Fibroblast of upper back skin (primary cell): ENCODE data around the gene MYLK.
"Not testable (repeated sequence)": the region's sequence is repeated elsewhere in the genome, so short reads cannot be mapped to it uniquely, and the experiment has no call there.

Experiments used
- DNase-seq: peaks from one replicate; pipeline ENCODE4 v3.0.0-alpha.2; 2013

Gene MYLK

DNA sequence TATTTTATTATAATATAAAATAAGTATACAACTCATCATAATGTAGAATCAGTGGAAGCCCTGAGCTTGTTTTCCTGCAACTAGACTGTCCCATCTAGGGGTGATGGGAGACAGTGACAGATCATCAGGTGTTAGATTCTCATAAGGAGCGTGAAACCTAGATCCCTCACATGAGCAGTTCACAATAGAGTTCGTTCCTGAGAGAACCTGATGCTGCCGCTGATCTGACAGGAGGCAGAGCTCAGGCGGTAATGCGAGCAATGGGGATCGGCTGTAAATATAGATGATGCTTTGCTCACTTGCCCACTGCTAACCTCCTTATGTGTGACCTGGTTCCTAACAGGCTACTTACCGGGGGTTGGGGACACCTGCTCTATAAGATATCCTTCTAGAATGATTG, 272.5 kb downstream of the MYLK start:
- DNase-seq = not testable (repeated sequence)

DNA sequence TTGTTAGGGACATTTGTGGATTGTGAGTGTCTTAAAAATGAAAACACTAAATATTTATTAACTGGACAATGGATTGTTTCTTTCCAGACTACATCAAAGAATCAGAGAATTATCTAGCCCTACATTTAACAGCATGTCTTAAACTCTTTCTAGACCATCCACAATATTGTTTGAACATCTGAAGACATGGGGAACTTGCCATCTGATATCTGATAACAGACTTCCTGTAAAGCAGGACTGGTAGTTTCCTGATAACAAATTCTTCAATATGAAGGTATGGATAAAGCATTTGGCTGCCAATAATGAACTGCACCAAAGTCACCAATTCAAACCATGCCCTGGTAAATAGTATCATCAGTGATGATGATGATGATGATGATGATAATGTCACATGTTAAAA, 273.1 kb downstream of the MYLK start:
- no peak for DNase-seq

DNA sequence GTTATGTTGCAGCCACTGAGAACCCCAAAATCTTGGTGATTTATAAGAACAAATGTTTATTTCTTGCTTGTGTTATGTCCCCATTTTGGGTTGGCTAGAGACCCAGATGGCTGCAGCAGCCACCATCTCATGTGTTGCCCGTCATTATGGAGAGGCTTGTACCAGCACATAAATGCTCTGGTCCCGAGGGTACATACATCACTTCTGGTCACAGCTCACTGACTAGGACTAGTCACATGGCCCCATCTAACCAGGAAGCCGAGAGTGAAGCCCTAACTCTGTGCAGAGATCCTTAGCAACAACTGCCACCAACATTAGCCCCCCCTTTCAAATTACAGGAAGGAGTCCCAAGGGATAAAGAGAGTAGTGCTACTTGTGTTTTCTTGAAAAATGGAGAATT, 273.8 kb downstream of the MYLK start:
- no peak for DNase-seq

DNA sequence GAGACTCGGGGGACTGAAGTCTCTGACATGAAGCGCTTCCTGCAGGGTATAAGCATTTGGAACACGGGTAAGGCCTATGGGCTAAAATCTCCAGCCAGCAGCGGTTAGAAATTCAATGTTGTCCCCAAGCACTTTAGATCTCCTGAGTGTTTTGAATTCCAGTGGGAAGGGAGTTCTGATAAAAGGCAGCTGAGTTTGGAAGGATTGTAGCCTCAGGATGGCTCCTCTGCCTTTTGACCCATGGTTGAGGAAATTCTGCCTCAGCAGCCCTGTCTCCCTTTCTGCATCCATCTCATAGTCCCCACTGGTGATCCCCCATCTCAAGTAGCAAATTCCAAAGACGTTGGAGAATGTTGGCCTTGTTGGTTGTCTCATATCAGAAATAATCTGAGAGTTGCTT, 275.1 kb downstream of the MYLK start:
- no peak for DNase-seq

DNA sequence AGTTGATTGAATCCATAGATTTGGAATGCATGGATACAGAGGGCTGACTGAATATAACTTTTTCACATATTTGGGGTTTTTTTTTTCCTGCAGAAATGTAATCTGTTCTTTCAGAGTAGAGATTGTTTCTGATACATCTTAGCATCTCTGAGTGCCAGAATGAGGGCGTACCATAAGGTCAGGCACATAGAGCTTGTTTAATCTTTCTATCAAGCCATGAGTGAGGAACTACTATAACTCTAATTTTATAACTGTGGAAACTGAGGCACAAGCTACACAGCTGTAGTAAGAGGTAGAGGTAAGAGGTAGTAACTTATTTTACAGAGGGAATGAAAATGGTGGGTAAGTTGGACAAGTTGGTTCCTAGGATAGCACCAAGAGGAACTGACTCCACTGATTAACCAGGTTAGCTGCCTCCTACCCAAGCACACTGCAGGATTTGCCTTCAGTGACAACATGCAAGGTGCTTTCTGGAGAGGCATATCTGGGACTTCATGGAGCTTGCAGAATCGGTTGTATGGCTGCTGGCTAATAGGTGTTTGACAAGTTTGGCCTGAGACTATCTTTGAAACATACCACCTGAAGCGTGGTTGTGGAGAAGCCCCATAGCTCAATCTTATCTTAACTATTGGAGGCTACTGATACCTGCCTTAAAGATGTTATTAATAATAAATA, 275.7 kb downstream of the MYLK start:
- no peak for DNase-seq

DNA sequence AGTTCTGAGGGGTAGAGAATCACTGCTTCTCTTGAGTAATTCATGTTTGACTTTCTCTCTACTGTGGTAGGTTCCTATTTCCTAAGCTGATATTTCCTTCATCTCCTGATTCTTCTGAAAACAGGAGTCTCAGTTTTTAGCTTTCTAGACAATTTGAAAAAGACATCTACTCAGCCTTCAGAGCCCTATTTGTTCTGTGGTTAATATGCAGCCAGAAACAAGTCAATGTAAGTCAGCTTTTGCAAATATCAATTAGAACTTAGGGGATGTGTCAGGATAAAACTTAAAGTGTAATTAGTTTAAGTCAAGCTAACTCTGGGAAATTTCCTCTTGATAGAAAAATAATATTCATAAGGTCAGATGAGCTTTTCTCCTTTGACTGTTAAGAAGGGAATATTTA, 277.6 kb downstream of the MYLK start:
- DNase-seq = no peak

DNA sequence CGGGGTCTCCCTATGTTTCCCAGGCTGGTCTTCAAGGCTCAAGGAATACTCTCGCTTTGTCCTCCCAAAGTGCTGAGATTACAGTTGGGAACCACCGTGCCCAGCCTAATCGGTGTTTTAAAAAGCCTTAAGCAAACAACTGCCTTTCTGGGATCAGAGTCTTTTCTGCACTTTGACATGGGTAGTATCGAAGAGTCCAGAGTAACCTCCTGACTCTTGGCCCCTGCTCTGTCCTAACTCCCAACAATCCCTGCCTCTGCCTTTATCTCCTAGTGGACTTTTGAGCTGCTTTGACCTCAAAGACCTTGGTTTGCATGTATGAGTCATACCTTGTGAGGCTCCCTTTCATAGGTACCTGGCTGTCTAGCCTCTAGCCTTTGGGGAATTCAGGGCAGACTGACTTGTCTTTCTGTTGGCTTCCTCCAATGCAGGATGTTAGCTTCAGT, 278.3 kb downstream of the MYLK start:
- peak; percentile 51 for DNase-seq

DNA sequence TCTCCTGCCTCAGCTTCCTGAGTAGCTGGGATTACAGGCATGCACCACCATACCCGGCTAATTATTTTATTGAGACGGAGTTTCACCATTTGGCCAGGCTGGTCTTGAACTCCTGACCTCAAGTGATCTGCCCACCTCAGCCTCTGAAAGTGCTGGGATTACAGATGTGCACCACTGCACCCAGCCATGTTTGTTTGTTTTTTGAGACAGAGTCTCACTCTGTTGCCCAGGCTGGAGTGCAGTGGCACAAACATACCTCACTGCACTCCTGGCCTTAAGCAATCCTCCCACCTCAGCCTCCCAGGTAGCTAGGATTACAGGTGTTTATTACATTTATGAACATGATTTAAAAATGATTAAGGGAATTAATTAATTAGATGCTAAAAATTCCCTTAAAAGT, 281.0 kb downstream of the MYLK start:
- not testable (repeated sequence) for DNase-seq

DNA sequence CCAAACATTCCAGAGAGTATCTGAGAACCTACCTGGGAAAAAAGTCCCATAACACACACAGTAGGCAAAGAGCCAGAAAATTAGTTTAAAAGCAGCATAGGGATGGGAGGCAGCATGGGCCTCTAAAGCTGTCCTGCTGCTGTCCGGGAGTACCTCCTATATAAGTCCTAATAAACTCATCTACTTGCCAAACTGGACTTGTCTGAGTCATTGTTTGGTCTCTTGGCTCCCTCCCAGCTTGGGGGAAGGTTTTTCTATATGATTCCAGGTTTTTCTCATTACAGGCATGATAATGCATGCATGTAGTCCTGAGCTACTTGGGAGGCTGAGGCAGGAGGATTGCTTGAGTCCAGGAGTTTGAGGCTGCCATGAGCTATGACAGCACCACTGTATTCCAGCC, 281.8 kb downstream of the MYLK start:
- peak; percentile 96 for DNase-seq

DNA sequence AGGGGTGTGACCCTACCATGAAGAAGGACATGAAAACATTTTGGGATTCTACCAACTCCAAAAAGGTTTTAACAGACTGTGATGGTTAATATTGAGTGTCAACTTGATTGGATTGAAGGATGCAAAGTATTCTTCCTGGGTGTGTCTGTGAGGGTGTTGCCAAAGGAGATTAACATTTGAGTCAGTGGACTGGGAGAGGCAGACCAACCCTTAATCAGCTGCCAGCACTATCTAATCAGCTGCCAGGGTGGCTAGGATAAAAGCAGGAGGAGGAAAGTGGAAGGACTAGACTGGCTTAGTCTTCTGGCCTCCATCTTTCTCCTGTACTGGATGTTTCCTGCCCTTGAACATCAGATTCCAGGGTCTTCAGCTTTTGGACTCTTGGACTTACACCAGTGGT, 283.3 kb downstream of the MYLK start:
- DNase-seq = not testable (repeated sequence)

DNA sequence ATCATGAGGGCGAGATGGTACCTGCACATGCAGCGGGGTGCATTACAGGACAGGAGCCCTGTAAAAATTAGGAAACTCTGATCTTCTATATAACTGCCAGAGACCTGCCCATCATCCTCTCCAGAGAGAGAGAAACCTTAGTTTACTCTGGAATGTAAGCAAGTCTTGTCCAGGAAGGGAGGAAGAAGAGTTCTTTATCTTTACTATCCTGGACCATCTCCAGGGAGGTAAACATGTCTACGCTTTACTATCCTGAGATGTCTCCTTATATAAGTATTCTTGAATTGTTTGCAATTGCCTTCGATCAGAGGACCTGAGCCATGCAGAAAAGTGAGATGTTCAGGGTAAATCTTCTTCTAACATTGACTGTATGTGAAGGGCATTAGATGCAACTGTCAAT, 286.6 kb downstream of the MYLK start:
- no peak for DNase-seq

DNA sequence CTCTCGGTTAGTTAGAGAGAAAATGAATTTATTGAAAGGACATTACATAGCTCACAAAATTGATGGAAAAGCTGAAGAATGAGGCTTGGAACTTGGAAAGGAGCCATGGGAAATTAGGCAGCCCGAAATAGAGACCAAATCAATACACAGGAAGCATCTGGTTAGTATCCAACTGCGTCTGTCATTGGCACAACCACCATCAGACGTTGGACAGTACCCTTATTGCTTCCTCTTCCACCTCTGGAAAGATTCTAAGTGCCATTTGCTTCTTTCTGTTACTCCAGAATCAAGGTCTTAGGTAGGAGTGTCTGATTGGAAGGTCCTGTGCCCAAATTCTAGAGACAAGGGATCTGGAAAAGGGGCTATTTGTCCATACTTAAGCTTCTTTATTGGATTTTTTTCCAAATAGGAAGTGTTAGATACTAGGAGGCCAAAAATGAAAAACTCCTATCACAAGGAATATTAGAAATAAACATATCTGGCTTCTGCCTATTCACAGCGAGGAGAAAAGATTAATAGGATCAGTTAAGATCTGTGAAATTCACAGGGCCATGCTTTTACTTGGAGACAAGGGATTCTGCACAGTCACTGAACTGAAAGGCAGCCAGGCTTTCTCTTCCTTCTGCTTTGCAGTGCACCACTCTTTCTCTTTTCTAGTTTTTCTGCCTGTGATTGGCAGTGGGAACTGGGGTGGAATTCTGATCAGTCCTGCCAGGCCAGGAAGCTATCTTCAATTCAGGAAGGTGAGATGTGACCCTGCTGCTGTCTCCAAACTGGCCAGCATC, 288.5 kb downstream of the MYLK start:
- no peak for DNase-seq

DNA sequence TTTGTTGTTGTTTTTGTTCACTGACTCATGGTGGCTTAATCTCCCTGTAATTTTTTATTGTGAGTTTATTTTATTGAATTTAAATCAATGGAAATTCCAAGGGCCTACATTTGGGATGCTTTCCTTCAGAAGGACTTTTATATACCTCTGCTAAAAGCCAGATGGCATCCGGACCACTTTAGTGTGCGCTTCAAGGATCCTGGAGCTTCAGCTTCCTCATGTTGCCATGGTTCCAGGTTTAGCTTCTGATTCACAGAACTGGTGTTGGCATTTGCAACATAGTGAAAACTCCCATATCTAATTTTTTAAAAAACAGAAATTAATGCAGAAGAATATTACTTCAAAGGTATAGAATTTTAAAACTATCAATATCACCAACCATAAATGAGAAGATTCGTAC, 290.8 kb downstream of the MYLK start:
- DNase-seq = no peak

DNA sequence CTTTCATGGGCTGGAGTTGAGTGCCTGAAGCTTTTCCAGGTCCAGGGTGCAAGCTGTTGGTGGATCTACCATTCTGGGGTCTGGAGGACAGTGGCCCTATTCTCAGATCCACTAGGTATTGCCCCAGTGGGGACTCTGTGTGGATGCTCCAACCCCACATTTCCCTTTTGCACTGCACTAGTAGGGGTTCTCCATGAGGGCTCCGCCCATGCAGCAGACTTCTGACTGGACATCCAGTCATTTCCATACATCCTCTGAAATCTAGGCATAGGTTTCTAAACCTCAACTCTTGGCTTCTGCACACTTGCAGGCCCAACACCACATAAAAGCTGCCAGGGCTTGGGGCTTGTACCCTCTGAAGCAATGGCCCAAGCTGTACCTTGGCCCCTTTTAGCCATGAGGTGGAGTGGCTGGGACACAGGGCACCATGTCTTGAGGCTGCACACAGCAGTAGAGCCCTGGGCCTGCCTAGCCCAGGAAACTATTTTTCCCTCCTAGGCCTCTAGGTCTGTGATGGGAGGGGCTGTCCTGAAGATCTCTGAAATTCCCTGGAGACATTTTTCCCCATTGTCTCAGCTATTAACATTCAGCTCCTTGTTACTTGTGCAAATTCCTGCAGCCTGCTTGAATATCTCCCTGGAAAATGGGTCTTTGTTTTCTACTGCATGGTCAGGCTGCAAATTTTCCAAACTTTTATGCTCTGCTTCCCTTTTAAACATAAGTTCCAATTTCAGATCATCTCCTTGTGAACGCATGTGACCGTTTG, 293.3 kb downstream of the MYLK start:
- DNase-seq = no peak

DNA sequence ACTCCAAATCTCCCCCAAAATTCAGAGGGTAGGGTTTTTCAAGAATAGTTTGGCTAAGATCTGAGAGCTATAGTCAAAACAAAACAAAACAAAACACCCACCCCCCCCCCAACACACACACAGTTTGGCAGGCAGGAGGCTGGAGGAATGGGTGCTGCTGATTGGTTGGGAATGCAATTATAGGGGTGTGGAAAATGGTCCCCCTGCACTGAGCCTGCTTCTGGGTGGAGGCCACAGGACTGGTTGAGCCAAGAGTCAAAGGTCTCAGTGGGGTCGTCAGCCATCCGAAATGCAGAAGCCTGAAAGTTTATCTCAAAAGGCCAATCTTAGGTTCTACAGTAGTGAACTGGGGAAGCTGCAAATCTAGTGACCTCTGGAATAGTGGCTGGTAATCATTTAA, 296.7 kb downstream of the MYLK start:
- DNase-seq = no peak

DNA sequence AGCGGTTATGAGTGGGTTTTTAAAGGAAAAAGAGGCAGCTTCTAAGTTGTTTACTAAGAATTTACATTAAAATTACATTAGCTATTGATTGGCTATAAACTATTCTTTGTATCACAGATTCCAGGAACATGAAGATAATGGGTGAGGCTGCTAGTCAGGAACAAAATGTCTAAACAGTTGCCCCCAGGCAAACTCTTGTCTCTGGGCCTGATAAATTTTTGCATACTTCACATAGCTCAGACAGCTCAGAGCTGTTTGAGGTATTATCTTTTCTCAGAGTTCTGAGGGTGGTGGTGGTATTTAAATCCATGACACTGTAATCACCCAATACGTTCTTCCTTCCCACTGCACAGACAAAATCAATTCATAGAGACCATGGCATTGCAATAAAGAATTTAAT, 297.2 kb downstream of the MYLK start:
- peak; percentile 64 for DNase-seq

DNA sequence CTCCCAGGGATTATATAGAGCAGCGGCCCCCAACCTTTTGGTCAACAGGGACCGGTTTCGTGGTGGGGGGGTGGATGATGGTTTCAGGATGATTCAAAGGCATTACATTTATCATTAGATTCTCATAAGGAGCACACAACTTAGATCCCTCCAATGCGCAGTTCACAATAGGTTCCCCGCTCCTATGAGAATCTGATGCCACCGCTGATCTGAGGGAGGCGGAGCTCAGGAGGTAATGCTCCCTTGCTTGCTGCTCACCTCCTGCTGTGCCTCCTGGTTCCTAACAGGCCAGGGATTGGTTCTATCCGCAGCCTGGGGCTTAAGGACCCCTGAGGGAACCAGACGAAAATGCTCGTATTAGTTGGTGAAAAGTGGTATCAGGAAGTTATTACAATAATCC, 298.0 kb downstream of the MYLK start:
- peak; percentile 73 for DNase-seq

DNA sequence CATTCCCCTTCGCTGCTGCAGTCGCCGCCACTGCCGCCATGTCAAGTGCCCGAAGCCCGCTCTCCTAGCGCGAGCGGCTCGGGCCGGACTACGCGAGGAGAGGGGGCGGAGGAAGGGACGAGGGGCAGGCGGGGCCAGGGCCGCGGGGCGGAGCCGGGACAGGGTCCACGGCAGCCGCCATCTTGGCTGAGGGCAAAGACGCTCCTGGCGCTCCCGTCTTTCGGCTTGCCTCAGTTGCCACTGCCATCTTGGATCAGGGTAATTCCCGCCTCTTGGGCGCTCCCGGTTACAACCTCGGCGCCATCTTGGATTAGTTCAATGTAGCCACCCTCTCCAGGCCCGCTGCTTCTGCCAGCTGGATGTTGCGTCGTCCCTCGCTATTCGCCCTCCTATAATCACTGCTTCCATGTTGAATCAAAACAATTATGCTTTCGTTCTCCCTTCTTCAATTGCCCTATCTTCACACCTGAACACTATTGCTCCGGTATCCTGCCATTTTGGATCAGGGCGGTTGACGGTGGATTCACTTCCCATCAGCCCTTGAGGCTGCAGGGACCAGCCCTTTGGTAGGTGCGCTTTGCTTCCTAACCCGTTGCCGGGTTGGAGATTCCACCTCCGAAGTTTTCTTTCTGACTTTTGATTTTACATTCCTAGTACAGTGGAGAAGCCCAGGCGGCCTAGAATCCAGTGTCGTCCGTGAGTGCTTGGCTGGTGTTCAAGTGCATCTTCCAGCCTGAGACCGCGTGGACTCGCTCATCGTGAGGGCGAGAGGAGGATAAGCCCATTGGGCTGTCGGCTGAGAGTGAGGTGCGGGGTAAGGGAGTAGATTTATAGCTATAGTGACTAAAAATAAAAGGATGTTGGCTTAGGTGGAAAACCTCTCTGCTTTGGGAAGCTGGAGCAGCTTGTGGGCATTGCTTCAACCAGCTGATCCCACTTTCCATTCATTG, 298.9 kb downstream of the MYLK start, which contains the start of gene HACD2:
HACD2 (minus strand) TSS at position 66 of the 950 bp plus-strand sequence; CDS start at position 40, 26 bp downstream.
- peak; percentile 97 for DNase-seq

DNA sequence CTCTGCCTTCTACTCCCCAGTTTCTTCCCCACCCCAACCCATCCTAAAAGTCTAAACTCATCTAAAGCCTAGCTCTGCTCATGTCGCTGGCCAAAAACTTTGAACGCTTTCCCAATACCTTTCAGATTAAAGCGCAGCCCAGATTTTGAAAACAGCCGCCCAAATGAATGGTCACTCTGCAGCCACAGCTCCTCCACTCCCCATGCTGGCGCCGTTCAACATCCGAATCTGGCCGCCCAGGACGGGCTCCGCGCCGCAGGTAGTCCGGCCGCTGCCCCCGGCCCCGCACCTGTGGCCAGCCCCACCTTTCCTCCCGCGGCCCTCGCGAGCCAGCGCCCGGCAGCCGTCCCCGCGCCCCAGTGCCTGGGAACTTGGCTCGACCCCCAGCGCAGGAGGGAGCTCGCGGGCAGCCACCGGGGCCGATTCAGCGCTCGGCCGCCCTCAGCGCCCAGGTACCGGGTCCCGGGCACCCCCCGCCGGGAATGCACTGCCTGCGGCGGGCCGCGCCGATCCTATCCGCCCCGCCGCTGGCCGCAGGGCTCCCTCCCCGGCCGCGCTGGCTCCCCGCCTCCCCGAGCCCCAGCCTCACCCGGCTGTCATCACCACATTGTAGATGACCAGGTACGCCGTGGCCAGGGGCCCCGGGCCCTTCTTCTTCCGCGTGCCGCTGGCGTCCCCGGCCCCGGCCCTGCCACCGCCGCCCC, 299.7 kb downstream of the MYLK start:
- no peak for DNase-seq

DNA sequence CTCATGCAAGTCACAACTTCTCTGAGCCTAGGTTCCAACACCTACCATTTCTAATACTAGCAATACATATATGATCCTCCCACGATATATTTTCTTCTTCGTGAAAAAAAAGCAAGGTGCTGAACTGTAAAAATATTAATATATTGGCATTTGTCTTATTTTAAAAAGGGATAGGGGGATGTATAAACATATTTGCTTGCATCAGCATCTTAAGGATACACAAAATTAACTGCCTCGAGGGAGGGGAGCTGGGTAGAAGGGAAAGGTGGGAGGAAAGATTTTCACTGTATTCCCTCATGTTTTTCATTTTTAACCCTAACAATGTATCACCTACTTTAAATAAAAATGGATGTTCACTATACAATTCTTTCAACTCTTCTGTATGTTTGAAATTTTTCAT, 300.6 kb downstream of the MYLK start:
- no peak for DNase-seq

DNA sequence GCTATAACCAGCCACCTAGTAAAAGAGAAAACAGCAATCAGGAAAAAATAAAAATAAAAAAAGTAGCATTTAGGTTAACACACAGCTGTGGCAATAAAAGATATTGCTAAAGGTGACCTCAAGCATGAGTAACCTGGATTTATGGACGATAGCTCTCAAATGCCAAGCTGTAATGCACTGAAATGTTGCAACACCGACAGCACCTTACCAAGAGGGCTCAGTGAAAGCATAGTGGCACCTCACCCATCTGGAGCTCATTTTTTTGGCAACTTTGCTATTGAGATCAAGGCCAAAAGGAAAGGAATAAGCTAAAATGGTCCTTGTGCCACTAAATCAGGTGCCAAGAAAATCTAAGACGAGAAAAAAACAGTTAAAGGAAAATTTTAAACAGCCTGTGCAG, 301.8 kb downstream of the MYLK start:
- no peak for DNase-seq

DNA sequence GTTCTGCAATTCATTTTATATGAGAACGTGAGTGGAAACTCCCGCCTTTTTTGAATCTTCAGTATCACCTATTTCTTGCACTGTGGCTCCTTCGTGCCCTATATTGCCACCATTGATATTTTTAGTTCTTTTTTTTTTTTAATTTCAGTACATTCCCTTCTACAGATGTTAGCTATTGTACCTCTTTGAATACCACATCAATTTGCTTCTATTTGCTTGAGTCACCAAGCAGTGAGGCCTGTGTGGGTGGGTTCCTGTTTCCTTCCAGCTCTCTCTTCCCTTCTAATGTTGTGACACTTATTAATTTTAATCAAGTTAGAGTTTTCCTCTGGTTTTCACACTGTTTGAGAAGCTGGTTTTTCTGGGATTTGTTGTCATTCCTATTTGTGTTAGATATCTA, 308.0 kb downstream of the MYLK start:
- DNase-seq = peak; percentile 9
